NT2/D1 (cell line): ENCODE measurements around the gene DEPDC4.

Experiments used
- YY1 ChIP-seq: IDR thresholded peaks from 2 replicates; pipeline ENCODE4 v1.6.1; 2011; ENCODE audit not compliant: insufficient read length, insufficient read depth
- ZNF274 ChIP-seq: IDR thresholded peaks from 2 replicates; pipeline ENCODE4 v1.6.1; 2011; ENCODE audit warnings: mild to moderate bottlenecking, low read depth, low read length

- TF ChIP-seq YY1, result no peak
- TF ChIP-seq ZNF274, result no peak
Observed at GRCh38 chr12:100263131-100263530, 3.7 kb downstream of the DEPDC4 start.
